ENCODE results near the gene KCND3. TPM values are rescaled to one million over a fixed set of nuclear protein-coding genes. Genes with fewer than 3 reads are reported as not detected.

Gene KCND3
- total RNA-seq, 4 donors from 2014 or later, result 2.4 to 6.0 (median 3.9) TPM

GRCh38 chr1:111758373-111758772, 231.1 kb downstream of the KCND3 start:
- H3K4me1 ChIP-seq, result peaks cover 0 to 33% (median 6%) of the 10 kb centered on the region in 3 donors
- H3K4me3 ChIP-seq, result no peak overlapping the region
- H3K27me3 ChIP-seq, result no peaks in the 10 kb centered on the region
- peaks cover 0 to 54% (median 11%) of the 10 kb centered on the region in 3 donors for H3K36me3 ChIP-seq
- H3K27ac ChIP-seq, result no peak overlapping the region
- 66 to 73% methylated on average over 2 of the region's 2 CpGs for WGBS, 2 donors
- DNase-seq, result no peak
- no peak for TF ChIP-seq CTCF (IDR thresholded peaks at IDR 0.05)
- no peak for TF ChIP-seq POLR2A (IDR thresholded peaks at IDR 0.05)
- intact Hi-C loops (cut with DNase I), result no loop called here
- no peaks in the 10 kb centered on the region for H3K9me3 ChIP-seq

- Histone ChIP-seq H3K4me3 (peak overlapping the region; percentile 79 to 90 (median 84)), H3K27ac (peak overlapping the region; percentile 86 to 96 (median 92)), H3K36me3 (peaks cover 0 to 32% (median 0%) of the 10 kb centered on the region in 3 donors), H3K27me3 (no peaks in the 10 kb centered on the region), H3K4me1 (peaks cover 0 to 33% (median 6%) of the 10 kb centered on the region in 3 donors), H3K9me3 (no peaks in the 10 kb centered on the region)
- 1 to 3% methylated on average over 4 to 17 of the region's 35 CpGs for WGBS, 2 donors
- no peak for TF ChIP-seq CTCF (IDR thresholded peaks at IDR 0.05)
- TF ChIP-seq POLR2A (IDR thresholded peaks at IDR 0.05), result no peak
- DNase-seq, result no peak
- intact Hi-C loops (cut with DNase I), result no loop called here
Measured at GRCh38 chr1:111756124-111756513, 233.3 kb downstream of the KCND3 start.

- WGBS, 2 donors, result 1% methylated on average over 30 to 43 of the region's 67 CpGs
Measured at GRCh38 chr1:111755331-111756123, 233.9 kb downstream of the KCND3 start, which contains the start of gene DDX20. TSS of gene DDX20 (plus strand) at chr1:111755901. CDS start at chr1:111755925, 24 bp downstream.

GRCh38 chr1:111754984-111755330, 234.5 kb downstream of the KCND3 start:
- Histone ChIP-seq H3K27me3 (no peaks in the 10 kb centered on the region), H3K4me1 (peaks cover 0 to 33% (median 6%) of the 10 kb centered on the region in 3 donors), H3K4me3 (peak overlapping the region; percentile 79 to 90 (median 84)), H3K9me3 (no peaks in the 10 kb centered on the region), H3K36me3 (peaks cover 0 to 20% (median 0%) of the 10 kb centered on the region in 3 donors), H3K27ac (peak overlapping the region; percentile 86 to 96 (median 92))
- peak; percentile 15 for DNase-seq
- intact Hi-C loops (cut with DNase I), result no loop called here
- WGBS, 2 donors, result 0 to 1% methylated on average over 12 of the region's 12 CpGs
- no peak for TF ChIP-seq POLR2A (IDR thresholded peaks at IDR 0.05)
- no peak for TF ChIP-seq CTCF (IDR thresholded peaks at IDR 0.05)

More at GRCh38 chr1:111755331-111756123, 233.9 kb downstream of the KCND3 start, which contains the start of gene DDX20:
- Histone ChIP-seq H3K4me3 (peak within 1 kb of the TSS; percentile 79 to 90 (median 84)), H3K9me3 (no peaks in the 10 kb centered on the region), H3K27ac (peak within 1 kb of the TSS; percentile 86 to 96 (median 92)), H3K27me3 (no peaks in the 10 kb centered on the region), H3K4me1 (peaks cover 0 to 33% (median 6%) of the 10 kb centered on the region in 3 donors), H3K36me3 (peaks cover 0 to 26% (median 0%) of the 10 kb centered on the region in 3 donors)
- intact Hi-C loops (cut with DNase I), result no loop called here
- TF ChIP-seq POLR2A (IDR thresholded peaks at IDR 0.05) (peak in 2 of 4 donors; percentile 44 to 59), CTCF (IDR thresholded peaks at IDR 0.05) (peak; percentile 77 to 99 (median 92))
- DNase-seq, result peak; percentile 83

- DNase-seq, result no peak
- intact Hi-C loops (cut with DNase I), result no loop called here
- H3K4me3 ChIP-seq, result no peak overlapping the region
- peaks cover 0 to 19% (median 6%) of the 10 kb centered on the region in 3 donors for H3K4me1 ChIP-seq
- no peak overlapping the region for H3K27ac ChIP-seq
- H3K36me3 ChIP-seq, result no peaks in the 10 kb centered on the region
- H3K27me3 ChIP-seq, result no peaks in the 10 kb centered on the region
- 46 to 50% methylated on average over 2 of the region's 2 CpGs for WGBS, 2 donors
- TF ChIP-seq CTCF (IDR thresholded peaks at IDR 0.05), result no peak
- no peak for TF ChIP-seq POLR2A (IDR thresholded peaks at IDR 0.05)
- H3K9me3 ChIP-seq, result no peaks in the 10 kb centered on the region
Measured at GRCh38 chr1:111751906-111752575, 237.4 kb downstream of the KCND3 start.
